ENCODE measurements around the gene NQO2. TPM values are rescaled to one million over a fixed set of nuclear protein-coding genes. Genes with fewer than 3 reads are reported as not detected.

The NQO2 gene
- total RNA-seq, 1 donor from 2014 or later: 45.8 TPM

- H3K4me3 Mint-ChIP-seq (ENCODE audit: low read depth): no peak overlapping the region
- H3K4me1 Mint-ChIP-seq (ENCODE audit: low read depth): no peaks in the 10 kb centered on the region
- H3K27ac Mint-ChIP-seq: no peak overlapping the region
- TF ChIP-seq, protein P1, sequence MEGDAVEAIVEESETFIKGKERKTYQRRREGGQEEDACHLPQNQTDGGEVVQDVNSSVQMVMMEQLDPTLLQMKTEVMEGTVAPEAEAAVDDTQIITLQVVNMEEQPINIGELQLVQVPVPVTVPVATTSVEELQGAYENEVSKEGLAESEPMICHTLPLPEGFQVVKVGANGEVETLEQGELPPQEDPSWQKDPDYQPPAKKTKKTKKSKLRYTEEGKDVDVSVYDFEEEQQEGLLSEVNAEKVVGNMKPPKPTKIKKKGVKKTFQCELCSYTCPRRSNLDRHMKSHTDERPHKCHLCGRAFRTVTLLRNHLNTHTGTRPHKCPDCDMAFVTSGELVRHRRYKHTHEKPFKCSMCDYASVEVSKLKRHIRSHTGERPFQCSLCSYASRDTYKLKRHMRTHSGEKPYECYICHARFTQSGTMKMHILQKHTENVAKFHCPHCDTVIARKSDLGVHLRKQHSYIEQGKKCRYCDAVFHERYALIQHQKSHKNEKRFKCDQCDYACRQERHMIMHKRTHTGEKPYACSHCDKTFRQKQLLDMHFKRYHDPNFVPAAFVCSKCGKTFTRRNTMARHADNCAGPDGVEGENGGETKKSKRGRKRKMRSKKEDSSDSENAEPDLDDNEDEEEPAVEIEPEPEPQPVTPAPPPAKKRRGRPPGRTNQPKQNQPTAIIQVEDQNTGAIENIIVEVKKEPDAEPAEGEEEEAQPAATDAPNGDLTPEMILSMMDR (IDR thresholded peaks at IDR 0.05; ENCODE audit: unreplicated experiment): no peak
- H3K27me3 Mint-ChIP-seq: no peaks in the 10 kb centered on the region
- H3K9me3 Mint-ChIP-seq (ENCODE audit: low read depth): peaks cover 24% of the 10 kb centered on the region
- peaks cover 64% of the 10 kb centered on the region for H3K36me3 Mint-ChIP-seq (ENCODE audit: insufficient read depth)
- no peak for DNase-seq (ENCODE audit: low spot score, unreplicated experiment)
These were observed 13.8 kb downstream of the NQO2 start for GRCh38 chr6:3013486-3013885.

- TF ChIP-seq, protein P1 (IDR thresholded peaks at IDR 0.05; ENCODE audit: unreplicated experiment): no peak
- DNase-seq (ENCODE audit: low spot score, unreplicated experiment): no peak
- no peaks in the 10 kb centered on the region for H3K27me3 Mint-ChIP-seq
- peak overlapping the region; percentile 49 for H3K27ac Mint-ChIP-seq
- peaks cover 24% of the 10 kb centered on the region for H3K9me3 Mint-ChIP-seq (ENCODE audit: low read depth)
- H3K4me3 Mint-ChIP-seq (ENCODE audit: low read depth): no peak overlapping the region
- H3K4me1 Mint-ChIP-seq (ENCODE audit: low read depth): no peaks in the 10 kb centered on the region
- peaks cover 60% of the 10 kb centered on the region for H3K36me3 Mint-ChIP-seq (ENCODE audit: insufficient read depth)
These were observed 14.4 kb downstream of the NQO2 start for GRCh38 chr6:3013901-3014674.

DNA sequence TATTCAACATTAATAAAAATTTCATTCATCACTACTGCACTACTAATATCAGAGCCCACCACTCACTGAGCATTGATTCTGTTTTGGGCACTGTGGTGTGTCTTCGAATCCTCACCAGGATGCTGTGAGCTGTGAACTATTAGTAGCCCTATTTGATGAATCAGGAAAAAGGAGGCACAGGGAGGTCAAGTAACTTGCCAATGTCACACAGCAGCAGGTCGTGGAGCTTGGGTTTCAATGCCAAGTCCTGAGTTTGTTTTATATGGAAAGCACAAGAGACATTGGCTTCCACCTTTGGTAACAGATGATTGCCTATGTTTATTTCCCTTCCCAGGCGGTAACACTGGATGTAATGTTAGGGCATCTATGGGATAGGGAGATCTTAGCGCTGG, 15.0 kb downstream of the NQO2 start:
- Mint-ChIP-seq H3K27ac (no peak overlapping the region), H3K36me3 (ENCODE audit: insufficient read depth) (peaks cover 59% of the 10 kb centered on the region), H3K9me3 (ENCODE audit: low read depth) (peaks cover 22% of the 10 kb centered on the region), H3K27me3 (no peaks in the 10 kb centered on the region), H3K4me3 (ENCODE audit: low read depth) (no peak overlapping the region), H3K4me1 (ENCODE audit: low read depth) (no peaks in the 10 kb centered on the region)
- no peak for DNase-seq (ENCODE audit: low spot score, unreplicated experiment)
- TF ChIP-seq, protein P1 (IDR thresholded peaks at IDR 0.05; ENCODE audit: unreplicated experiment): no peak

GRCh38 chr6:3015144-3015543, 15.4 kb downstream of the NQO2 start:
- TF ChIP-seq, protein P1 (IDR thresholded peaks at IDR 0.05; ENCODE audit: unreplicated experiment): no peak
- Mint-ChIP-seq H3K9me3 (ENCODE audit: low read depth) (peaks cover 22% of the 10 kb centered on the region), H3K27me3 (no peaks in the 10 kb centered on the region), H3K4me1 (ENCODE audit: low read depth) (no peaks in the 10 kb centered on the region), H3K27ac (no peak overlapping the region), H3K36me3 (ENCODE audit: insufficient read depth) (peaks cover 59% of the 10 kb centered on the region), H3K4me3 (ENCODE audit: low read depth) (no peak overlapping the region)
- DNase-seq (ENCODE audit: low spot score, unreplicated experiment): no peak

DNA sequence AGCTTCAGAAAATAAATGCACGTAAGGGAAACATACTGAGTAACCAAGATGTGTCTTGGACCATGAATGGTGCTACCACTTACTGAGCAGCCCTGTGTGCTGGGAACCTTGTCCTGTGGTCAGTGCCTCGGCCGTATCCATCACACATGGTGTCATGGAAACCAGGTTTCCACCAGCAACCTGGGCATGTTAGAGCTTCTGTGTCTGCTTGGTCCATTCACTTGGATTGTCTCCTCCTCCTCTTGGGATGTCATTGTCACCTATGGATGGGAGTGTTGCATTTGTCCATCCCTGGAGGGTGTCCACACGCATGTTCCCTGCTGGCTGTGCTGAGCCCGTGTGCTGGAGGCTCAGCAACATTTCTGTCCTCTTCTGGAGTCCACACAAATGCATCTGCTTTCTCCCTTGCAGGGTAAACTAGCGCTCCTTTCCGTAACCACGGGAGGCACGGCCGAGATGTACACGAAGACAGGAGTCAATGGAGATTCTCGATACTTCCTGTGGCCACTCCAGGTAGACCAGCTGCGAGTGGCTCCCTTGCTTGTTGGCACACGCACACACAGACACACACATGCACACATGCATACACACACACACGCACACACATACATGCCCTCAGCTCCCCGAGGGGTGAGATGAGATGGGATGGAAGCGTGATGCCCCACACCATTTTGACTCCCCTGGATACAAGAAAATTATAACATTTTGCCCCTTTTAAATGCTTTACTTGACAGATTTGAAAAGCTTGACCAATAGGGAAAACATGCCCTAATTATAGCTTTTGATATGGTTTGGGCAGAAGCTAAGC, 17.0 kb downstream of the NQO2 start:
- Mint-ChIP-seq H3K27me3 (no peaks in the 10 kb centered on the region), H3K27ac (no peak overlapping the region), H3K36me3 (ENCODE audit: insufficient read depth) (peaks cover 48% of the 10 kb centered on the region), H3K9me3 (ENCODE audit: low read depth) (peaks cover 8% of the 10 kb centered on the region), H3K4me3 (ENCODE audit: low read depth) (no peak overlapping the region), H3K4me1 (ENCODE audit: low read depth) (no peaks in the 10 kb centered on the region)
- TF ChIP-seq, protein P1 (IDR thresholded peaks at IDR 0.05; ENCODE audit: unreplicated experiment): no peak
- DNase-seq (ENCODE audit: low spot score, unreplicated experiment): no peak
